ENCODE data around the gene PTPRK.

Gene PTPRK

GRCh38 chr6:128499079-128499731 lies 21.2 kb downstream of the PTPRK start:
- H3K27ac ChIP-seq = no peak overlapping the region
- TF ChIP-seq CTCF (IDR thresholded peaks at IDR 0.05) = no peak
- H3K4me3 ChIP-seq = no peak overlapping the region
- DNase-seq (ENCODE audit: low spot score) = no peak

GRCh38 chr6:128498234-128498633 lies 22.2 kb downstream of the PTPRK start:
- no peak for TF ChIP-seq CTCF (IDR thresholded peaks at IDR 0.05)
- H3K4me3 ChIP-seq = no peak overlapping the region
- DNase-seq (ENCODE audit: low spot score) = no peak
- H3K27ac ChIP-seq = no peak overlapping the region

GRCh38 chr6:128495536-128496333 lies 24.7 kb downstream of the PTPRK start:
- Histone ChIP-seq H3K4me3 (no peak overlapping the region), H3K27ac (no peak overlapping the region)
- DNase-seq (ENCODE audit: low spot score) = no peak
- TF ChIP-seq CTCF (IDR thresholded peaks at IDR 0.05) = no peak

GRCh38 chr6:128494440-128494839 lies 26.0 kb downstream of the PTPRK start:
- Histone ChIP-seq H3K4me3 (no peak overlapping the region), H3K27ac (no peak overlapping the region)
- no peak for DNase-seq (ENCODE audit: low spot score)
- no peak for TF ChIP-seq CTCF (IDR thresholded peaks at IDR 0.05)

- no peak overlapping the region for H3K27ac ChIP-seq
- no peak for DNase-seq (ENCODE audit: low spot score)
- H3K4me3 ChIP-seq = no peak overlapping the region
- no peak for TF ChIP-seq CTCF (IDR thresholded peaks at IDR 0.05)
Measured at GRCh38 chr6:128493877-128494276, 26.5 kb downstream of the PTPRK start.

- Histone ChIP-seq H3K4me3 (no peak overlapping the region), H3K27ac (peak overlapping the region in 1 of 2 donors; percentile 50)
- no peak for TF ChIP-seq CTCF (IDR thresholded peaks at IDR 0.05)
- no peak for DNase-seq (ENCODE audit: low spot score)
Measured at GRCh38 chr6:128492386-128492785, 28.0 kb downstream of the PTPRK start.

Measured in coronary artery (tissue), 2 donors.